NK-92 (cell line): Measurements from ENCODE around the gene PLCH1.
"Not testable (repeated sequence)": the region's sequence is repeated elsewhere in the genome, so short reads cannot be mapped to it uniquely, and the experiment has no call there.

Source experiments
- DNase-seq: peaks from one replicate; lab custom pipeline; 2025; ENCODE audit not compliant: unreplicated experiment; lab: John Stamatoyannopoulos, UW

PLCH1 gene

GRCh38 chr3:155425396-155425795, 319.5 kb downstream of the PLCH1 start:
- no peak for DNase-seq

- no peak for DNase-seq
These were observed 320.6 kb downstream of the PLCH1 start for GRCh38 chr3:155424323-155424710.

GRCh38 chr3:155423526-155424322, 321.1 kb downstream of the PLCH1 start:
- DNase-seq, result no peak

GRCh38 chr3:155420881-155421486, 323.9 kb downstream of the PLCH1 start:
- no peak for DNase-seq

GRCh38 chr3:155420406-155420805, 324.5 kb downstream of the PLCH1 start:
- no peak for DNase-seq

GRCh38 chr3:155418407-155418806, 326.5 kb downstream of the PLCH1 start:
- DNase-seq, result no peak

- DNase-seq, result no peak
These were observed 327.8 kb downstream of the PLCH1 start for GRCh38 chr3:155417119-155417517.

- DNase-seq, result no peak
These were observed 328.3 kb downstream of the PLCH1 start for GRCh38 chr3:155416500-155417118.

- DNase-seq, result no peak
These were observed 332.0 kb downstream of the PLCH1 start for GRCh38 chr3:155412904-155413303.

- no peak for DNase-seq
These were observed 333.2 kb downstream of the PLCH1 start for GRCh38 chr3:155411500-155412223.

GRCh38 chr3:155409336-155409735, 335.5 kb downstream of the PLCH1 start:
- no peak for DNase-seq

- no peak for DNase-seq
These were observed 336.9 kb downstream of the PLCH1 start for GRCh38 chr3:155407971-155408370.

GRCh38 chr3:155407331-155407730, 337.5 kb downstream of the PLCH1 start:
- no peak for DNase-seq

GRCh38 chr3:155404486-155404885, 340.4 kb downstream of the PLCH1 start:
- DNase-seq, result no peak

GRCh38 chr3:155402656-155403055, 342.2 kb downstream of the PLCH1 start:
- DNase-seq, result no peak

- no peak for DNase-seq
These were observed 346.8 kb downstream of the PLCH1 start for GRCh38 chr3:155398046-155398445.

GRCh38 chr3:155394896-155395295, 350.0 kb downstream of the PLCH1 start:
- not testable (repeated sequence) for DNase-seq

- no peak for DNase-seq
These were observed 350.6 kb downstream of the PLCH1 start for GRCh38 chr3:155394240-155394639.

GRCh38 chr3:155393316-155393715, 351.6 kb downstream of the PLCH1 start:
- no peak for DNase-seq

GRCh38 chr3:155392138-155392537, 352.7 kb downstream of the PLCH1 start:
- no peak for DNase-seq

GRCh38 chr3:155391551-155391958, 353.3 kb downstream of the PLCH1 start:
- no peak for DNase-seq

GRCh38 chr3:155391104-155391503, 353.8 kb downstream of the PLCH1 start:
- DNase-seq, result no peak
